NOMO-1 treated with DMSO at 0.1 percent for 48 hours (cell line): ENCODE measurements around the gene MBD2.
"Not testable (repeated sequence)": the region's sequence is repeated elsewhere in the genome, so short reads cannot be mapped to it uniquely, and the experiment has no call there.

ENCODE experiments used
- DNase-seq: peaks from one replicate; lab custom pipeline; 2025; ENCODE audit not compliant: unreplicated experiment; lab: John Stamatoyannopoulos, UW

The MBD2 gene, protein sequence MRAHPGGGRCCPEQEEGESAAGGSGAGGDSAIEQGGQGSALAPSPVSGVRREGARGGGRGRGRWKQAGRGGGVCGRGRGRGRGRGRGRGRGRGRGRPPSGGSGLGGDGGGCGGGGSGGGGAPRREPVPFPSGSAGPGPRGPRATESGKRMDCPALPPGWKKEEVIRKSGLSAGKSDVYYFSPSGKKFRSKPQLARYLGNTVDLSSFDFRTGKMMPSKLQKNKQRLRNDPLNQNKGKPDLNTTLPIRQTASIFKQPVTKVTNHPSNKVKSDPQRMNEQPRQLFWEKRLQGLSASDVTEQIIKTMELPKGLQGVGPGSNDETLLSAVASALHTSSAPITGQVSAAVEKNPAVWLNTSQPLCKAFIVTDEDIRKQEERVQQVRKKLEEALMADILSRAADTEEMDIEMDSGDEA

GRCh38 chr18:54224379-54225014, at the start of gene MBD2:
Gene MBD2 (minus strand): TSS chr18:54224669. CDS start chr18:54224559, 110 bp downstream.
- DNase-seq: peak; percentile 92

DNA sequence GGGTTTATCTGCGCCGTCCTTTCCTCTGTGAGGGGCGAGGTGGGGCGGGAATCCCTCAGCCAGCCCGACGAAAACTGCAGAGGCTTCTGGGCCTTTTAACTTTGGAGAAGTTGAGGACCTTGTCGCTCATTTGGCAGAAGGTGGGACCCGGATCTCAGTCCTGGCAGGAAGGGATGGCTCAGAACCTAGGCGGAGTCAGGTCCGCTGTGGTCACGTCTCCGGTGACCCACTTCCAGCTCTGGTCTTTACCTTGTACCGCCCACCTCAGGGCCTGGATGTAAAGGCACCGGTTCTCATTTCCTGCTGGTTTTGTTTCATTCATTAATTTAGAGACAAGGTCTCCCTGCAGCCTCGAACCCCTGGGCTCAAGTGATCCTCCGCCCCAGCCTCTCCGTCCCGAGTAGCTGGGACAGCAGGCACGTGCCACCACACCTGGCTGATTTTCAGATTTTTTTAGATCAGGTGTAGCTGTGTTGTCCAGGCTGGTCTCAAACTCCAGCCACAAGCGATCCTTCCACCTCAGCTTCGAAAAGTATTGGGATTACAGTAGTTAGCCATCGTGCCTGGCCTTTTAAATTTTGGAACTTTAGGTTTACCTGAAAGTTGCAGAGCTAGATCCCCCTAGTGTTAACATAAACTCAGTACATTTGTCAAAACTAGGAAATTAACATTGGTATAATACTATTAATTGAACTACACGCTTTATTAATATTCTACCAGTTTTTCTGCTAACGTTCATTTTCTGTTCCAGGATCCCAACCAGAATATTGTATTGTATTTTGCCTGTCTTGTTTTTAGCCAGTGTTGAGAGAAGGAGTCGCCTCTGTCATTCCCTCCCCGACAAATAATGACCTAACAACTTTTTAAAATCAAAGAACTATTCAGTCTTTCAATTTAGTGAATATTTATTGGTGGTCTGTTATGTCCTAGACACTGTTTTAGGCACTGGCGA, 45.7 kb upstream of the MBD2 start:
- peak; percentile 70 for DNase-seq

DNA sequence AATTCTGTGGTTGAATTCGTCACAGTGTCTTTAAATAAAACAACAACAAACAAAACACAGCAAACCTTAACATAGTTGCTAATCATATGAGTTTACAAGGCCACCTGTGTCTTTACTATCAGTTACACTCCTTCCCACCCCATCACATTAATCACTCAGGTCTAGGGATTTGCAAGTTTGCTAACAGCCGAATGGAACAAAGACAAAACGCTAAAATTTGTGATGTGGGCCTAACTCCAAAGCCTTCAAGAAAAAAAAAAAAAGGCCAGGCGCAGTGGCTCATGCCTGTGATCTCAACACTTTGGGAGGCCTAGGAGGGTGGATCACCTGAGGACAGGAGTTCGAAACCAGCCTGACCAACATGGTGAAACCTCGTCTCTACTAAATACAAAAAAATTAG, 44.3 kb upstream of the MBD2 start:
- DNase-seq: no peak

- no peak for DNase-seq
Observed at GRCh38 chr18:54267701-54268100, 43.2 kb upstream of the MBD2 start.

DNA sequence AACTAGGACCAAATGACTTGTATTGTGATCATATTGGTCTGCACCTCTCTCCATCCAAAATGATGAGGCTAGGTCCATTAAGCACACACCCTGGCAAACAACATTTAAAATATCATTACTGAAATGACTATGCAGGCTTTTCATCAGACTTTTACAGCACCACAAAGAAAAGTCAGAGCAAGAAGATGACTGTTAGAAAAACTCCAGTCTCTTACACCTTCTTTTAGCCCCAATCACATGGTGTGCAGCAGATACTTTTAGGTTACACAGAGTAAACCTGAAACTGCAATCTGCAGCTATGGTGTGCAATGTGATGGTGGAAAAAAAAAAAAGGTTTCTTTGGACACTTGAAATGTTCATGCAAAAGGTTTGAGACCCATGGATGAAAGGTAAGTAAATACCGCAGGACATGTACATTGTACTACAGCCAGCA, 39.5 kb upstream of the MBD2 start:
- DNase-seq: no peak

DNA sequence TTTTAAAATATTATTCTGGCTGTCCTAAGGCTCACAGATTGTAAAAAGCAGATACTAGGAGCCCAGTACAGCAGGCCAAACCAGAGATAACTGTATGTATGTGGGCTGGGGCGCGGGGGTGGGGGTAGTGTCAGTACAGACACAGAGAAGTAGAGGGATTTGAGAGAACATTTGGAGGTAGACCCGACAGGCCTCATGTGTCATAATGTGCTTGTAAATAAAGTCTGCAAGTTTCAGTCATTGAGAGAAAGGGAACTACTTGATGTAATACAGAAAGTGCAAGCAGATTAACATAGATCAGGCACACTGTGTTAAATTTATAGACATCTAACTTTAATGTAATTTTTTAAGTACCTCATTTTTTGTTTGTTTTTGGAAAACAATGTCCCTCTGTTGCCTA, 37.4 kb upstream of the MBD2 start:
- peak; percentile 84 for DNase-seq

- DNase-seq: peak; percentile 87
Observed at GRCh38 chr18:54260396-54261072, 36.1 kb upstream of the MBD2 start.

- DNase-seq: not testable (repeated sequence)
Observed at GRCh38 chr18:54257818-54258217, 33.3 kb upstream of the MBD2 start.

DNA sequence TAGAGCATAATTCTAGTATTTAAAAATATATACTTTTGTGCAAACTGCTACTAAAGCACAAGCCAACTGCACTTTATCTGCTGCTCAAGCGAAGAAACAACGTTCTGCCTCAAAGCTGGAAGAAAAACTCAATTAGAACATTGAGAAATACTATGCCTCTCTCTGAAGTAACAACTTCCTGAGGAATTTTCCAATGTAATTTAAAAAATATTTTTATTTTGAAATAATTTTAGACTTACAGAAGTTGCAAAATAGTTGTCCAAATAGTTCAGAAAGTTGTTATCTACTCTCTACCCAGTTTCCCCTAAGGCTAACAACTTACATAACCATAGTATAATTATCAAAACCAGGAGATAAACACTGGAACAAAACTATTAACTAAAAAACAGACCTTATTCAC, 32.5 kb upstream of the MBD2 start:
- DNase-seq: peak; percentile 35

- DNase-seq: no peak
Observed at GRCh38 chr18:54255141-54255540, 30.7 kb upstream of the MBD2 start.

GRCh38 chr18:54254265-54254758, 29.8 kb upstream of the MBD2 start:
- no peak for DNase-seq

GRCh38 chr18:54251606-54252390, 27.3 kb upstream of the MBD2 start:
- DNase-seq: no peak

DNA sequence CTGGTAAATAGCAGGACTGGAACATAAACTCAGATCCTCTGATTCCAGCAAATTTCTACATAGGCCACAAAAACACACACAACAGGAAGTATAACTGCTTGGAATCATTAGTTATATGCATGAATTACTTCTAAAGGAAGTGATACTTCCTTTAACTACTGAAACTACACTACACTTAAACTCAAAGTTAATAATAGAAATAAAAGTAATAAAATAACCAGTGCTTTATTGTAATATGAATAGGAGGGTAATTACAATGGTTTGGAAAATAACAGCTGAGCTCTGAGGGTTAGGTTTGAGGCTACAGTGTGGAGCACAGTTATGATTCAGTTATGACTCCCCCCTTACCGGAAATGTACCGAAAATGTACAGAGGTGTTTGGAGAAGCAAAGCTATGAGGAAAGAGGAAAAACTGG, 26.4 kb upstream of the MBD2 start:
- DNase-seq: peak; percentile 52

- DNase-seq: no peak
Observed at GRCh38 chr18:54247511-54248175, 23.2 kb upstream of the MBD2 start.

DNA sequence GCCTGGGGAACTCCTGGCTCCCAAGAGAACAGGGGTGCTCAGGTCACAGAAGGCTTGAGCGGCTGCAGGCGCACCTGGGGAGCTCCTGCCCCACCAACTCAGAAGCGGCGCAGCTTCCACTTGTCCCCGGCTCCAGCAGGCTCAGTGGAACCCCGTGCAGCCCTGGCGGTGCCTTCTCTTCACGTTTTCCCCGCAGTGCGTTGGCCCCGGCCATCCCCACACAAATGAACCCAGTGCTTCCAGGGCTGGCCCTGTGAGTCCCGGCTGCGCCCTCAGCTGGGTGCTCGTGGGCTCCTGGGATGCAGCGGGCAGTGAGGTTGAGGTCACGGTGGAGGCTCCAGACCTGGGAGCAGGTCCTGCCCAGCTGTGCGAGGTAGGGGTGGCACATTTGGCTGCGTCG, 17.9 kb upstream of the MBD2 start:
- DNase-seq: no peak

DNA sequence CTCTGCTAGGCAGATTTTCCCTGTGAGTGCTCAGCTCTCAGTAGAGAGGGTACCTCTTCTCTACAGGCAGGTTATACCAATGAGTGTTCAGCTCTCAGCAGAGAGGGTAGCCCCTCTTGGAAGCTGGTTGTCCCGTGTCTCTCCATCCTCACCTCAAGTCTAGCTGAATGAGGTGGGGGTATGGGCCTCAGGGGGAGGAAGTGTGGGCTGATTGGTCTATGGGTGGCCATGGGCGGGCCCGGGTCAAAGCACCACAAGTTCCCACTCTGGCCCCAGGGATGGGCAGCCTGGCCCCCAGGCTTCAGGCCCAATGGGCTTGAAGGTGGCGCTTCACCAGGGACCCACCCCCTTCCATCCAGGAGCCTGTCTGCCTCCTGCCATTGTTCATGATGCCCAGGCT, 17.0 kb upstream of the MBD2 start:
- no peak for DNase-seq

- peak; percentile 17 for DNase-seq
Observed at GRCh38 chr18:54240629-54241107, 16.2 kb upstream of the MBD2 start.

- peak; percentile 31 for DNase-seq
Observed at GRCh38 chr18:54239601-54240000, 15.1 kb upstream of the MBD2 start.

- no peak for DNase-seq
Observed at GRCh38 chr18:54239091-54239490, 14.6 kb upstream of the MBD2 start.
